Adrenal gland (tissue), 5 donors: ENCODE results near the gene WWOX.

ENCODE experiments used
- CTCF ChIP-seq, 6 experiments: fragments of 450-650 bp in 4 of 6; fragments of 200-600 bp in 2 of 6; sonication (generic) in 1 of 6; IDR thresholded peaks; 1 replicate in 5 of 6; 2 replicates in 1 of 6; pipeline versions ENCODE4 v1.5.1 to v1.8.0; 2016 to 2021; ENCODE audit warnings: antibody characterized with exemption in 6 of 6, mild to moderate bottlenecking in 2 of 6, moderate library complexity in 1 of 6
- POLR2A ChIP-seq, 2 donors: fragments of 450-650 bp; IDR thresholded peaks; one replicate each; pipeline ENCODE4 v1.6.1; 2017; ENCODE audit warnings: antibody characterized with exemption in 2 of 2, mild to moderate bottlenecking in 2 of 2, moderate library complexity in 1 of 2
- donor health status: DM: no; HTN: no; CAD: no.

- no peak for TF ChIP-seq POLR2A (IDR thresholded peaks at IDR 0.05)
- no peak for TF ChIP-seq CTCF (IDR thresholded peaks at IDR 0.05)
These were observed 607.2 kb downstream of the WWOX start for GRCh38 chr16:78706637-78707036.
